ENCODE data around the gene GLI3. TPM values are rescaled to one million over a fixed set of nuclear protein-coding genes. Genes with fewer than 3 reads are reported as not detected.

Gene GLI3
- polyA plus RNA-seq, 1 experiment: 6.0 TPM

- TF ChIP-seq CTCF (IDR thresholded peaks at IDR 0.05; ENCODE audit: low read depth, low read length): no peak
- CTCF ChIA-PET: interaction anchor here (6.0 kb wide), 1 partner anchor 13 kb away, joined by 63 read pairs; no protein-coding TSS in a partner anchor
- no peaks in the 10 kb centered on the region for H3K9me3 ChIP-seq (ENCODE audit: control insufficient read depth, insufficient read depth, low read length)
- no peaks in the 10 kb centered on the region for H3K27me3 ChIP-seq (ENCODE audit: control insufficient read depth, insufficient read depth, low read length)
- DNase-seq (ENCODE audit: low read depth, low spot score): no peak
- no peak overlapping the region for H3K4me3 ChIP-seq (ENCODE audit: low read depth, low read length)
- POLR2A ChIA-PET: no interaction called here
- no peak overlapping the region for H3K27ac ChIP-seq (ENCODE audit: low read depth, low read length)
Observed at GRCh38 chr7:41928781-41929180, 308.2 kb downstream of the GLI3 start.

- no peaks in the 10 kb centered on the region for H3K9me3 ChIP-seq (ENCODE audit: control insufficient read depth, insufficient read depth, low read length)
- DNase-seq (ENCODE audit: low read depth, low spot score): no peak
- H3K4me3 ChIP-seq (ENCODE audit: low read depth, low read length): no peak overlapping the region
- TF ChIP-seq CTCF (IDR thresholded peaks at IDR 0.05; ENCODE audit: low read depth, low read length): no peak
- H3K27me3 ChIP-seq (ENCODE audit: control insufficient read depth, insufficient read depth, low read length): no peaks in the 10 kb centered on the region
- H3K27ac ChIP-seq (ENCODE audit: low read depth, low read length): no peak overlapping the region
- ChIA-PET POLR2A (no interaction called here), CTCF (interaction anchor here (0.8 to 6.0 kb wide), 2 partner anchors 14 to 223 kb away, joined by 6 to 63 read pairs; no protein-coding TSS in a partner anchor)
Observed at GRCh38 chr7:41928166-41928565, 308.8 kb downstream of the GLI3 start.

DNA sequence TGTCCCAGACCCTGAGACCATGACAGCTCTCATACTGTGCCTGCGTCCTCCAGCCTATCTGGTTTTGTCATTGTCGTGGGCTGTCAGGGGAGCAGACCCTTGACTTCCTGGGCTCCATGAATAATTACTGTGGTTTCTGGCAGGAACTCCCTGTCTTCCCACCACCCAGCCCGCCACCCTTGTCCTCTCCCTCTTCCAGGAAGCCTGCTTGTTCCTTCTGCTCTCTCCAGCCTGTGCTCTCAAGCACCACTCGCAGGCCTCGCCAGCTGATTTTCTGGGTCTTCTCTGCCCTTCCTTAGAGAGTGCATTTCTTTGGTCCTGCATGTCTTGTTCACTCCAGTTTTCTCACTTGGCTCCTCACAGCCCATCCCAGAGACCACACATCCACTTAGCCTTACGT lies 309.6 kb downstream of the GLI3 start:
- TF ChIP-seq CTCF (IDR thresholded peaks at IDR 0.05; ENCODE audit: low read depth, low read length): no peak
- no peak overlapping the region for H3K4me3 ChIP-seq (ENCODE audit: low read depth, low read length)
- H3K9me3 ChIP-seq (ENCODE audit: control insufficient read depth, insufficient read depth, low read length): no peaks in the 10 kb centered on the region
- DNase-seq (ENCODE audit: low read depth, low spot score): no peak
- H3K27ac ChIP-seq (ENCODE audit: low read depth, low read length): no peak overlapping the region
- no peaks in the 10 kb centered on the region for H3K27me3 ChIP-seq (ENCODE audit: control insufficient read depth, insufficient read depth, low read length)
- ChIA-PET POLR2A (no interaction called here), CTCF (interaction anchor here (6.0 kb wide), 1 partner anchor 14 kb away, joined by 63 read pairs; no protein-coding TSS in a partner anchor)

GRCh38 chr7:41925946-41926345 lies 311.1 kb downstream of the GLI3 start:
- Histone ChIP-seq H3K4me3 (ENCODE audit: low read depth, low read length) (no peak overlapping the region), H3K9me3 (ENCODE audit: control insufficient read depth, insufficient read depth, low read length) (no peaks in the 10 kb centered on the region), H3K27ac (ENCODE audit: low read depth, low read length) (no peak overlapping the region), H3K27me3 (ENCODE audit: control insufficient read depth, insufficient read depth, low read length) (no peaks in the 10 kb centered on the region)
- no peak for DNase-seq (ENCODE audit: low read depth, low spot score)
- ChIA-PET POLR2A (no interaction called here), CTCF (no interaction called here)
- TF ChIP-seq CTCF (IDR thresholded peaks at IDR 0.05; ENCODE audit: low read depth, low read length): no peak

GRCh38 chr7:41924796-41925195 lies 312.2 kb downstream of the GLI3 start:
- no peak for TF ChIP-seq CTCF (IDR thresholded peaks at IDR 0.05; ENCODE audit: low read depth, low read length)
- Histone ChIP-seq H3K27me3 (ENCODE audit: control insufficient read depth, insufficient read depth, low read length) (no peaks in the 10 kb centered on the region), H3K9me3 (ENCODE audit: control insufficient read depth, insufficient read depth, low read length) (no peaks in the 10 kb centered on the region), H3K4me3 (ENCODE audit: low read depth, low read length) (no peak overlapping the region), H3K27ac (ENCODE audit: low read depth, low read length) (no peak overlapping the region)
- ChIA-PET POLR2A (no interaction called here), CTCF (no interaction called here)
- no peak for DNase-seq (ENCODE audit: low read depth, low spot score)

Measured in AG04450 (cell line).